SJCRH30 (cell line): ENCODE results near the gene ZC3H7B. TPM values are rescaled to one million over a fixed set of nuclear protein-coding genes. Genes with fewer than 3 reads are reported as not detected.
"Not testable (repeated sequence)": the region's sequence is repeated elsewhere in the genome, so short reads cannot be mapped to it uniquely, and the experiment has no call there.

Experiments used
- DNase-seq, 2 experiments: peaks; one replicate each; pipeline ENCODE4 v3.0.0-alpha.2; 2015 to 2020
- H3K27ac ChIP-seq: fragments of 250-450 bp; sonication (Bioruptor Pico); 2 replicates; pipeline ENCODE4 v1.5.1; 2020; ENCODE audit warnings: mild to moderate bottlenecking, moderate library complexity
- H3K27me3 ChIP-seq: fragments of 250-450 bp; sonication (Bioruptor Pico); 2 replicates; pipeline ENCODE4 v1.5.1; 2020; ENCODE audit warnings: mild to moderate bottlenecking, moderate library complexity
- H3K36me3 ChIP-seq: fragments of 250-450 bp; sonication (Bioruptor Pico); 2 replicates; pipeline ENCODE4 v1.5.1; 2020; ENCODE audit warnings: mild to moderate bottlenecking, moderate library complexity
- H3K4me1 ChIP-seq: fragments of 250-450 bp; sonication (Bioruptor Pico); 2 replicates; pipeline ENCODE4 v1.5.1; 2020; ENCODE audit warnings: mild to moderate bottlenecking, moderate library complexity
- H3K4me3 ChIP-seq: fragments of 250-450 bp; sonication (Bioruptor Pico); 2 replicates; pipeline ENCODE4 v1.5.1; 2020; ENCODE audit warnings: mild to moderate bottlenecking, moderate library complexity
- H3K9me3 ChIP-seq: fragments of 250-450 bp; sonication (Bioruptor Pico); replicated peaks from 2 replicates; pipeline ENCODE4 v1.5.1; 2020; ENCODE audit warnings: mild to moderate bottlenecking, moderate library complexity
- total RNA-seq: library from RNA; depleted of rRNA; stranded (reverse); fragments of >200 nt; shearing (Covaris generic); gene quantifications from 2 replicates; pipeline ENCODE4 v1.2.3, GENCODE V29; 2014

The ZC3H7B gene
- total RNA-seq, 1 experiment from 2014 or later = 27.7 TPM

- Histone ChIP-seq H3K4me1 (no peaks in the 10 kb centered on the region), H3K4me3 (peak overlapping the region; percentile 66), H3K9me3 (no peaks in the 10 kb centered on the region), H3K27ac (no peak overlapping the region), H3K36me3 (no peaks in the 10 kb centered on the region), H3K27me3 (no peaks in the 10 kb centered on the region)
- no peak for DNase-seq
Observed at GRCh38 chr22:41382610-41383009, 81.3 kb downstream of the ZC3H7B start.

GRCh38 chr22:41383085-41383484, 81.8 kb downstream of the ZC3H7B start:
- no peaks in the 10 kb centered on the region for H3K27me3 ChIP-seq
- DNase-seq = no peak

GRCh38 chr22:41384128-41384527, 82.8 kb downstream of the ZC3H7B start:
- Histone ChIP-seq H3K4me1 (no peaks in the 10 kb centered on the region), H3K36me3 (no peaks in the 10 kb centered on the region), H3K27me3 (no peaks in the 10 kb centered on the region), H3K27ac (no peak overlapping the region), H3K9me3 (no peaks in the 10 kb centered on the region), H3K4me3 (no peak overlapping the region)
- DNase-seq = no peak

More at GRCh38 chr22:41383085-41383484, 81.8 kb downstream of the ZC3H7B start:
- no peaks in the 10 kb centered on the region for H3K9me3 ChIP-seq
- H3K36me3 ChIP-seq = no peaks in the 10 kb centered on the region
- H3K27ac ChIP-seq = no peak overlapping the region
- H3K4me3 ChIP-seq = no peak overlapping the region
- H3K4me1 ChIP-seq = no peaks in the 10 kb centered on the region

GRCh38 chr22:41387341-41387740, 86.0 kb downstream of the ZC3H7B start:
- DNase-seq = no peak
- no peak overlapping the region for H3K27ac ChIP-seq
- H3K4me1 ChIP-seq = no peaks in the 10 kb centered on the region
- no peaks in the 10 kb centered on the region for H3K27me3 ChIP-seq
- no peak overlapping the region for H3K4me3 ChIP-seq
- H3K36me3 ChIP-seq = no peaks in the 10 kb centered on the region
- no peaks in the 10 kb centered on the region for H3K9me3 ChIP-seq

DNA sequence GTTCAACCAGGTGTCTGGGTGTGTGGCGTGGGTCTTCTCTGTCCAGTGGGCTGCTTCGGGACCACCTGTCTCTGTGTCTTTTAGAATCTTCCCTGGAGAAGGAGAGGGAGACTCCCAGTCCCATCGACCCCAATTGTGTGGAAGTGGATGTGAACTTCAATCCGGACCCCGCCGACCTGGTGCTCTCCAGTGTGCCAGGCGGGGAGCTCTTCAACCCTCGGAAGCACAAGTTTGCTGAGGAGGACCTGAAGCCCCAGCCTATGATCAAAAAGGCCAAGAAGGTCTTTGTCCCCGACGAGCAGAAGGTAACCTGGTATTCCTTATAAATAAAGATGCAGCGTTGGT, 92.7 kb downstream of the ZC3H7B start:
- no peak overlapping the region for H3K4me3 ChIP-seq
- no peaks in the 10 kb centered on the region for H3K4me1 ChIP-seq
- H3K9me3 ChIP-seq = no peaks in the 10 kb centered on the region
- no peak for DNase-seq
- H3K36me3 ChIP-seq = no peaks in the 10 kb centered on the region
- H3K27me3 ChIP-seq = no peaks in the 10 kb centered on the region
- no peak overlapping the region for H3K27ac ChIP-seq

- no peak overlapping the region for H3K4me3 ChIP-seq
- no peak overlapping the region for H3K27ac ChIP-seq
- H3K27me3 ChIP-seq = no peaks in the 10 kb centered on the region
- H3K9me3 ChIP-seq = no peaks in the 10 kb centered on the region
- H3K4me1 ChIP-seq = no peaks in the 10 kb centered on the region
- H3K36me3 ChIP-seq = no peaks in the 10 kb centered on the region
- DNase-seq = no peak
Observed at GRCh38 chr22:41395531-41396240, 94.4 kb downstream of the ZC3H7B start.

DNA sequence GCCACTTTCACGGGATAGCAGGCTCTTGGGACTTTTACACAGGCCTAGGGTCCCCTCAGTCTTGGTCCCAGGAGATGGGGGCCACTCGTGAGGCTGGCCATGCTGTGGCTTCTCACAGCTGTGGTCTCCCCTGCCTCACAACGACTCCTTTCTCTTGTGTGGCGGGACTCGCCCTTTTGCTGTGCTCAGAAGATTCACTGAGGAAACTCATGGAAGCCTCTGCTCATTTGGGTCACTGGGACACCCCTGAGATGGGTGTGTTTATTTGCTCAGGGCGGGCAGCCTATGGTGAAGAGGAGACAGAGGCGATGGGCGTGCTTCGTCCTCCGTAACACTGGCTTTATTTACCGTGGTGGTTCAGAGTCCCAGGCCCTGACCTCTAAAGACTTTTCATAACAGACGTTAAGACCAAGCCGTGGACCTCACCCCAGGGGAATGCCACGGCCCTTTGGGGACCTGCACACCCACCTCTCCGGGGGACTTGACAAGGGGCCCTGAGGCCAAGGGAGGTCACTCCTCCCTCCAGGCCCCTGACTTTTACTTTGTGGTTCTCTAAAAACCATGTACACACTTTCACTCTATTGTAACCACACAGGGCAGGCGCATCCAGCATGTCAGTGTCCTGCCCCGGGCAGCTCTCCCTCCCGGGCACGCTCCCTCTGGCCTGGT, 96.0 kb downstream of the ZC3H7B start:
- Histone ChIP-seq H3K4me3 (no peak overlapping the region), H3K27ac (no peak overlapping the region)

GRCh38 chr22:41398921-41399320, 97.6 kb downstream of the ZC3H7B start:
- Histone ChIP-seq H3K4me1 (peaks cover 7% of the 10 kb centered on the region), H3K4me3 (no peak overlapping the region), H3K27ac (no peak overlapping the region), H3K36me3 (no peaks in the 10 kb centered on the region), H3K27me3 (no peaks in the 10 kb centered on the region), H3K9me3 (no peaks in the 10 kb centered on the region)
- no peak for DNase-seq

More for the DNA sequence above, 96.0 kb downstream of the ZC3H7B start:
- H3K9me3 ChIP-seq = no peaks in the 10 kb centered on the region
- no peaks in the 10 kb centered on the region for H3K27me3 ChIP-seq
- no peaks in the 10 kb centered on the region for H3K36me3 ChIP-seq
- DNase-seq = no peak
- H3K4me1 ChIP-seq = peaks cover 5% of the 10 kb centered on the region

DNA sequence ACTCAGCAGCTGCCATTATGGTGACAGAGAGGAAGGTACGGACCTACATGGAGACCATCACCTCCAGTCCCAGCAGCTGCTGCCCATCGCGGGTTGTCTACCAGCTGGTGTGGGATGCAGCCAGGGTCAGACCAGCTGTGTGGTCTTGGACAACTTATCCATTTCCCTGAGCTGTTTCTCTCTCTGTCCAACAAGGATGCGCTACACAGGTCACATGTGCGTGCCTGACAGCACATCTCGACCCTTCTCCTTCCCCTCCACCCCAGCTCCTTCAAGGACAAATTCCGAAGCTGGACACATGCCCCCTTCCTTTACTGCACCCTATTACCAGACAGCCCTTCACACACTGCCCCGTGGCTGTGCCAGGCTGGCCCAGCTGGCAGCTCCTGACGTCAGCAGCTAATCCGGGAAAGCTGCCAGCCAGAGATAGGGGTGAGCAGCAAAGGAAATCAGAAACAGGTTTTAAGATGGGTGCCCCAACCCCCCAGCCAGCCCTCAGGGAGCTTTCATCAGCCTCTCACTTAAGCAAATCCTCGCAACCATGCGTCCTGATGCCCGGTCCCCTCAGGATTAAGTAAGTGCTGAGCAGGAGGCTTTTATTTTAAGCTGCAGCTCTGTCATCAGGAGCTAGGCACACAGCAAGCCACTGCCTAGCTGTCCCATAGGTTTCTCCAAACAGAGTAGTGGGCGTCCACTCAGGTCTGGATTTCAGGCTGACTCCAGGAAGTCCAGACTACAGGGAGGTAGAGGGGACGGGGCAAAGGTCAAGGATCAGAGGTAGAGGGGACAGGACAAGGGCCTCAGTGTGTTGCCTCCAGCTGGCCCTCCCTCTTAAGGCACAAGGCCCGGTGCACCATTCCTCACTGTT, 100.7 kb downstream of the ZC3H7B start:
- Histone ChIP-seq H3K36me3 (no peaks in the 10 kb centered on the region), H3K4me1 (peaks cover 7% of the 10 kb centered on the region), H3K27me3 (no peaks in the 10 kb centered on the region), H3K4me3 (no peak overlapping the region), H3K9me3 (no peaks in the 10 kb centered on the region), H3K27ac (no peak overlapping the region)
- DNase-seq = peak; percentile 54 to 60

DNA sequence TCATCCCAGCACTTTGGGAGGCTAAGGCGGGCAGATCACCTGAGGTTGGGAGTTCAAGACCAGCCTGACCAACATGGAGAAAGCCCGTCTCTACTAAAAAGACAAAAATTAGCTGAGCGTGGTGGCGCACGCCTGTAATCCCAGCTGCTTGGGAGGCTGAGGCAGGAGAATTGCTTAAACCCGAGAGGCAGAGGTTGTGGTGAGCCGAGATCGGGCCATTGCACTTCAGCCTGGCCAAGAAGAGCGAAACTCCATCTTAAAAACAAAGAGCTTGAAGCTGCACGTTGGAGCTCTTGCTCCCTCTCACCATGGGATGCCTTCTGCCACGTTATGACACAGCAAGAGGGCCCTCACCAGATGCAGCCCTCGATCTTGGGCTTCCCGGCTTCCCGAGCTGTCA, 101.5 kb downstream of the ZC3H7B start:
- H3K27me3 ChIP-seq, H3K4me3 ChIP-seq, H3K27ac ChIP-seq, H3K9me3 ChIP-seq, DNase-seq, H3K36me3 ChIP-seq, H3K4me1 ChIP-seq: not testable (repeated sequence)

DNA sequence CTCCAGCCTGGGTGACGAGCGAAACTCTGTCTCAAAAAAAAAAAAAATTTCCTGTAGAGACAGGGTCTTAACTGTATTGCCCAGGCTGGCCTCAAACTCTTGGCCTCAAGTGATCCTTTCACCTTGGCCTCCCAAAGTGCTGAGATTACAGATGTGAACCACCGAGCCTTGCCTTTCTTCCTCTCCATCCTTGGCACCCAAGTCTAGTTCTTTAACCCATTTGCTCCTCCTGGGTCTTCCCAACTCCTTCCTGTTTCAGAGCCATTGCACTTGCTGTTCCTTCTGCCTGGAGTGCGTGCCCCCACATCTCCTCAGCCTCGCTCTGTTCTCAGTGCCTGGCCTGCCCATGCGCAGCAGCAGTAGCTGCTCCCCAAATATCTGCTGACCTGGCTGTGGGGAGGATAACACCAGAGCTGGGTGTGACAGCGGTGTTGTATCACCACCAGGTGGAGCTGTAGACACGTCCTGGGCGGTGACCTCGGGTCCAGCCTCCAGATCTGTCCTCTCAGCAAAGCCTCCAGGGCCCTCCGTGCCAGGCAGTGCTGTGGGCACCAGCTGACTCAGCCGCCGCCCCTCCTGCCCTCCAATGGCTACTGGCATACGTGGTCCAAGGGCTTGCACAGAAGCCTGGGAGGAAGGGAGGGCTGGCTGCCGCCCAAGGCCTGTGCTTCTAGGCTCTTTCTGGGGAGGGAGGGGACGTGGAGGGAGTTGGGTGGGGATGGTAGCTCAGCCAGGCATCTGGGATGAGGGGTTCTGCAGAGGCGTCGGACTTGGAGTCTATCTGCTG, 102.4 kb downstream of the ZC3H7B start:
- Histone ChIP-seq H3K9me3 (no peaks in the 10 kb centered on the region), H3K27me3 (no peaks in the 10 kb centered on the region), H3K4me3 (no peak overlapping the region), H3K4me1 (peaks cover 7% of the 10 kb centered on the region), H3K27ac (no peak overlapping the region), H3K36me3 (no peaks in the 10 kb centered on the region)
- DNase-seq = peak; percentile 79 to 89

DNA sequence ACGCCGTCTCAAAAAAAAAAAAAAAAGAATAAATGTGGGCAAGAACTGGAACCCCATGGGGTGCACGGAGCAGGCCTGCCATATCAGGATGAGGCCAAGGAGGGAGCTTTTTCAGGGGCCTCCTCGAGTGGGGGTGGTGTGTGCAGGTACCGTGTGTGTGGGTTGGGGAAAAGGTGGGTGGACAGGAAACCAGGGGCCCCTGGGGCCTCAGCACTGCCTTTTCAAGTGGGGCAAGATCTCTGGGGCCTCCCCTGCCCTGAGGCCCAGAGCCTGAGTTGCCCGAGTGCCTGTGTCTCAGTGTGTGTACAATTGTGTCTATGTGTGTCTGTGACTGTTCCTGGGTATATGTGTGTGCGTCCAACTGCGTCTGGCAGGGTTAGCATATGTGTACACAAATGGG, 104.3 kb downstream of the ZC3H7B start:
- Histone ChIP-seq H3K4me1 (peaks cover 7% of the 10 kb centered on the region), H3K27ac (no peak overlapping the region), H3K36me3 (no peaks in the 10 kb centered on the region), H3K27me3 (no peaks in the 10 kb centered on the region), H3K4me3 (no peak overlapping the region), H3K9me3 (no peaks in the 10 kb centered on the region)
- no peak for DNase-seq

DNA sequence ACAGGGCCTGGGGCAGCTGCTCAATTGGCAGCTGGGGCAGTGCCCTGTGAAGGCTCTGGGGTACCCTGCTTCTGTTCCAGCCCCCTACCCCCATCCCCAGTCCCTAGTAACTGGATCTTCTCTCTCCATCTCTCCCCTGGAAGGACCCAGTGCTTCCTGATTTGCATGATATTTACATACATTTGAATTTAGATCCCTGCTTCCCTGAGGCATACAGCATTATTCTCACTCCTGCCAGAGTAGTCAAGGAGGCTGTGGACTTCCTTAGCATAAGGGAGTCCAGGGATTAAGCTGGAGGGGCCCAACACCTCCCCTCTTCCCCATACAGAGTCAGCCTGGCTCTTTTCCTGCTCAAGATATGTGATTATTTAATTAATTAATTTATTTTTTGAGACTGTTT, 105.1 kb downstream of the ZC3H7B start:
- Histone ChIP-seq H3K36me3 (no peaks in the 10 kb centered on the region), H3K27ac (no peak overlapping the region), H3K27me3 (no peaks in the 10 kb centered on the region), H3K4me3 (no peak overlapping the region), H3K4me1 (peaks cover 7% of the 10 kb centered on the region), H3K9me3 (no peaks in the 10 kb centered on the region)
- DNase-seq = no peak

DNA sequence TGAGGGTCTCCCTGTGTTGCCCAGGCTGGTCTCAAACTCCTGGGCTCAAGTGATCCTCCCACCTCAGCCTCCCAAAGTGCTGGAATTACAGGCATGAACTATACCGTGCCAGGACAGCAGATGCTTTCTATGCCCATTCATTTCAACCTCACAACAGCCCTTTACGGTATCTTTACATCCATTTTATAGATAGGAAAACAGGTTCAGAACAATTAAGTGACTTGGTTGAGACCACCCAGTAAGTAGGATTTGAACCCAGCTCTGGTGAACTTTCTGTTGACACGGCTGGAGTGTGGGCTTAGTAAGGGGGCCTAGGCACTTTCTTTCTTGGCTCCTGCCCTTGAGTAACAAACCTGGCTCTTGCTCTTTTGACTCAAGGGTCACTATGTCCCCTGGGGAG, 106.1 kb downstream of the ZC3H7B start:
- DNase-seq = no peak
- Histone ChIP-seq H3K9me3 (no peaks in the 10 kb centered on the region), H3K36me3 (no peaks in the 10 kb centered on the region), H3K27ac (no peak overlapping the region), H3K4me1 (peaks cover 1% of the 10 kb centered on the region; the same call in 1 of the 2 replicates), H3K4me3 (no peak overlapping the region), H3K27me3 (no peaks in the 10 kb centered on the region)
